ENCODE measurements around the gene ANAPC16. TPM values are rescaled to one million over a fixed set of nuclear protein-coding genes. Genes with fewer than 3 reads are reported as not detected.
A peak's percentile ranks its signal among the peaks of the same experiment; 100 is the strongest.

The ANAPC16 gene
- total and polyA plus RNA-seq, 2 experiments from 2014 or later, result 69.6 to 97.9 TPM

GRCh38 chr10:72226418-72227027 lies 10.7 kb downstream of the ANAPC16 start:
- Histone ChIP-seq H3F3A (ENCODE audit: insufficient read depth) (no peaks in the 10 kb centered on the region), H3K9me3 (ENCODE audit: low read depth) (no peaks in the 10 kb centered on the region), H3K9me2 (ENCODE audit: insufficient read depth) (no peaks in the 10 kb centered on the region), H3K4me1 (ENCODE audit: insufficient read depth) (no peaks in the 10 kb centered on the region), H3K27me3 (replicated peaks; ENCODE audit: insufficient read depth) (no peaks in the 10 kb centered on the region), H3K9ac (no peak overlapping the region), H3K79me2 (ENCODE audit: insufficient read depth) (peaks cover 14% of the 10 kb centered on the region), H3K27ac (no peak overlapping the region), H3K4me2 (ENCODE audit: unreplicated experiment) (no peak overlapping the region), H3K36me3 (ENCODE audit: low read depth) (peaks cover 7% of the 10 kb centered on the region; the same call in 1 of the 2 replicates), H2AFZ (no peak overlapping the region), H4K20me1 (ENCODE audit: insufficient read depth) (no peaks in the 10 kb centered on the region), H3K4me3 (no peak overlapping the region)
- WGBS, 2 experiments (ENCODE audit: low coverage in 1 of 2, low lambda C conversion rate in 2 of 2, missing lambda C conversion rate in 2 of 2), result 86 to 87% methylated on average over 6 of the region's 6 CpGs
- no peak for DNase-seq
- in situ Hi-C loops (cut with MboI), result no loop called here
- TF ChIP-seq EZH2phosphoT487 (IDR thresholded peaks at IDR 0.05; ENCODE audit: insufficient read depth, low read depth), result no peak
- no peak for TF ChIP-seq EZH2 (IDR thresholded peaks at IDR 0.05; ENCODE audit: insufficient read depth, poor library complexity, severe bottlenecking)

DNA sequence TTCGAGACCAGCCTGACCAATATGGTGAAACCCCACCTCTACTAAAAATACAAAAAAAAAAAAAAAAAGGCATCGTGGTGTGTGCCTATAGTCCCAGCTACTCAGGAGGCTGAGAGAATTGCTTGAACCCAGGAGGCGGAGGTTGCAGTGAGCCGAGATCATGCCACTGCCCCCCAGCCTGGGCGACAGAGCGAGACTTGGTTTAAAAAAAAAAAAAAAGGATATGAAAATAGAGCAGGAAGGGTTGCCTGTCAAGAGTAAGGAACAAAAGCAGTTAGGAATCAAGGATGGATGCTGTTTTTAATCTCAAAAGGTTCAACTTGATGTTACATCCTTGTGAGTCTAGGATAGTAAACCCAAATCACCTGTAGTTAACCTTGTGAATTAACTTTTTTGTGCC lies 12.0 kb downstream of the ANAPC16 start:
- Histone ChIP-seq H3F3A (ENCODE audit: insufficient read depth) (no peaks in the 10 kb centered on the region), H3K79me2 (ENCODE audit: insufficient read depth) (peaks cover 14% of the 10 kb centered on the region), H3K4me3 (no peak overlapping the region), H3K36me3 (ENCODE audit: low read depth) (peaks cover 7% of the 10 kb centered on the region; the same call in 1 of the 2 replicates), H3K9ac (no peak overlapping the region), H3K4me2 (ENCODE audit: unreplicated experiment) (no peak overlapping the region), H3K27ac (no peak overlapping the region), H4K20me1 (ENCODE audit: insufficient read depth) (no peaks in the 10 kb centered on the region), H2AFZ (no peak overlapping the region), H3K9me3 (ENCODE audit: low read depth) (no peaks in the 10 kb centered on the region), H3K27me3 (replicated peaks; ENCODE audit: insufficient read depth) (no peaks in the 10 kb centered on the region), H3K9me2 (ENCODE audit: insufficient read depth) (no peaks in the 10 kb centered on the region), H3K4me1 (ENCODE audit: insufficient read depth) (no peaks in the 10 kb centered on the region)
- TF ChIP-seq EZH2 (IDR thresholded peaks at IDR 0.05; ENCODE audit: insufficient read depth, poor library complexity, severe bottlenecking) (no peak), EZH2phosphoT487 (IDR thresholded peaks at IDR 0.05; ENCODE audit: insufficient read depth, low read depth) (no peak)
- 94% methylated on average over 6 of the region's 6 CpGs for WGBS, 2 experiments (ENCODE audit: low coverage in 1 of 2, low lambda C conversion rate in 2 of 2, missing lambda C conversion rate in 2 of 2)
- no peak for DNase-seq
- in situ Hi-C loops (cut with MboI), result no loop called here

GRCh38 chr10:72228318-72228751 lies 12.5 kb downstream of the ANAPC16 start:
- Histone ChIP-seq H3K27me3 (replicated peaks; ENCODE audit: insufficient read depth) (no peaks in the 10 kb centered on the region), H3K27ac (no peak overlapping the region), H4K20me1 (ENCODE audit: insufficient read depth) (no peaks in the 10 kb centered on the region), H3K9ac (no peak overlapping the region), H3K9me2 (ENCODE audit: insufficient read depth) (no peaks in the 10 kb centered on the region), H3K79me2 (ENCODE audit: insufficient read depth) (peaks cover 11% of the 10 kb centered on the region), H3K4me1 (ENCODE audit: insufficient read depth) (no peaks in the 10 kb centered on the region), H3K36me3 (ENCODE audit: low read depth) (peaks cover 11% of the 10 kb centered on the region), H3K4me3 (no peak overlapping the region), H3K4me2 (ENCODE audit: unreplicated experiment) (no peak overlapping the region), H3F3A (ENCODE audit: insufficient read depth) (no peaks in the 10 kb centered on the region), H3K9me3 (ENCODE audit: low read depth) (no peaks in the 10 kb centered on the region), H2AFZ (no peak overlapping the region)
- DNase-seq, result no peak
- WGBS, 2 experiments (ENCODE audit: low coverage in 1 of 2, low lambda C conversion rate in 2 of 2, missing lambda C conversion rate in 2 of 2), result 73 to 80% methylated on average over 2 of the region's 2 CpGs
- TF ChIP-seq EZH2phosphoT487 (IDR thresholded peaks at IDR 0.05; ENCODE audit: insufficient read depth, low read depth) (no peak), EZH2 (IDR thresholded peaks at IDR 0.05; ENCODE audit: insufficient read depth, poor library complexity, severe bottlenecking) (no peak)
- in situ Hi-C loops (cut with MboI), result no loop called here

DNA sequence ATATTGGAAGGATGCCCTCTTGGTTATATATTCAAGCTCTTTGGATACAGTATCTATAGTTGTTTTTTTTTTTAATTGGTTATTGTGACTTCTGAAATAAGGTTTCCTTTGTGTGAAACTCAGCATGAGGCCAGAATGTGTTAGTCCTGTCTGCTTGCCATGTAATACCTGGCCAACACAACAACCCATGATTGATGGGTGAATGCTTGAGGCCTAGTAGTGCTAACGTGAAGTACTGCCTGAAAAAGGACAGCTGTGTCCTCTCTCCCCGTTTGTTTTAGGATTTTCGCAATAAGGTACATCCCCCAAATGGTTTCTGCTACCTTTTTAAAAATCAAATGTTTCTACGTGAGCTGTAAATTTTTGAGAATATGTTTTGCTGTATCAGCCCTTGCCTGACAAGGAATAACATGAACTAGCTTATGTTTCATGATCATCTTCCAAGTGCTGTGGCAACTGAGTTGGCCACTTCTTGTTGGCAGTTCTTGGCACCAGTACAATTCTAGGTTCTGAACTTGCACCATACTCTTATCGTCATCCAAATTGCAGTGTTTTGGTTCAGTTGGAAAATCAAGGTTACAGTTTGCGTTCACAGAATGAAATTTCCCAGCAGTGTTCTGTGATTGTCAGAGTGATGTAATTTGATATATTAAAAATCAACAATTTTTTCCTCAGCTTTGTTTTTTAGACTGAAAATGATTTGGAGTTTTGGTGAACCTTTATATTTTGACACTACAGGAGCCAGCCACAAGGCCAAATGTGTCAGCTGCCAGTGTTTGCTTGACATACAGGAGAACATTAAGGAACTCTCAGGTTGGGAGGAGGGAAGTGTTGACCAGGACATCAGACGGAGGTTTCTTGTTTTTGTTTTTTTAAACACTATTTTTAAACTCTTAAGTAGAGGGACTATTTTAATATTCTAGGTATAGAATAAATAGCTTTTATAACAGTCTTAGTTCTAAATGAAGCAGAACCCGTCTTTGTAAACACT lies 13.7 kb downstream of the ANAPC16 start:
- Histone ChIP-seq H3K9ac (no peak overlapping the region), H3K79me2 (ENCODE audit: insufficient read depth) (peaks cover 2% of the 10 kb centered on the region), H3K27me3 (replicated peaks; ENCODE audit: insufficient read depth) (no peaks in the 10 kb centered on the region), H2AFZ (no peak overlapping the region), H3K27ac (no peak overlapping the region), H4K20me1 (ENCODE audit: insufficient read depth) (no peaks in the 10 kb centered on the region), H3K9me3 (ENCODE audit: low read depth) (no peaks in the 10 kb centered on the region), H3F3A (ENCODE audit: insufficient read depth) (no peaks in the 10 kb centered on the region), H3K4me3 (no peak overlapping the region), H3K4me1 (ENCODE audit: insufficient read depth) (no peaks in the 10 kb centered on the region), H3K36me3 (ENCODE audit: low read depth) (peaks cover 23% of the 10 kb centered on the region), H3K9me2 (ENCODE audit: insufficient read depth) (no peaks in the 10 kb centered on the region), H3K4me2 (ENCODE audit: unreplicated experiment) (no peak overlapping the region)
- peak; percentile 12 for DNase-seq
- in situ Hi-C loops (cut with MboI), result no loop called here
- TF ChIP-seq EZH2 (IDR thresholded peaks at IDR 0.05; ENCODE audit: insufficient read depth, poor library complexity, severe bottlenecking) (no peak), EZH2phosphoT487 (IDR thresholded peaks at IDR 0.05; ENCODE audit: insufficient read depth, low read depth) (no peak)
- WGBS, 2 experiments (ENCODE audit: low coverage in 1 of 2, low lambda C conversion rate in 2 of 2, missing lambda C conversion rate in 2 of 2), result 79 to 84% methylated on average over 8 of the region's 8 CpGs
